HepG2 (cell line): ENCODE results near the gene NR2F6. TPM values are rescaled to one million over a fixed set of nuclear protein-coding genes. Genes with fewer than 3 reads are reported as not detected.

Source experiments
- ADNP ChIP-seq: sonication (generic); formaldehyde crosslinking; IDR thresholded peaks from 2 replicates; pipeline ENCODE4 v1.4.0; 2020; ENCODE audit warnings: missing genetic modification reagents
- CHD4 ChIP-seq: fragments of 200-600 bp; sonication (generic); IDR thresholded peaks from 2 replicates; pipeline ENCODE4 v1.7.0; 2017; ENCODE audit warnings: mild to moderate bottlenecking, low read length, borderline replicate concordance
- E2F1 ChIP-seq: sonication (generic); formaldehyde crosslinking; IDR thresholded peaks from 2 replicates; pipeline ENCODE4 v1.5.0; 2020; ENCODE audit warnings: missing genetic modification reagents
- FOXA1 ChIP-seq, 2 experiments: fragments of 450-650 bp in 1 of 2; sonication (generic) in 1 of 2; formaldehyde crosslinking in 1 of 2; IDR thresholded peaks; 2 replicates each; pipeline versions ENCODE4 v1.4.0 to v1.6.1; 2016 to 2020; ENCODE audit warnings: missing genetic modification reagents in 1 of 2
- FOXJ3 ChIP-seq: sonication (generic); formaldehyde crosslinking; IDR thresholded peaks from 2 replicates; pipeline ENCODE4 v1.4.0; 2020; ENCODE audit warnings: missing genetic modification reagents, mild to moderate bottlenecking, borderline replicate concordance
- GATAD2A ChIP-seq: IDR thresholded peaks from 2 replicates; pipeline ENCODE4 v1.6.1; 2016
- GLMP ChIP-seq: sonication (generic); formaldehyde crosslinking; IDR thresholded peaks from 2 replicates; pipeline ENCODE4 v1.9.0; 2021; ENCODE audit warnings: missing genetic modification reagents, mild to moderate bottlenecking, borderline replicate concordance
- GPBP1L1 ChIP-seq: sonication (generic); formaldehyde crosslinking; IDR thresholded peaks from 2 replicates; pipeline ENCODE4 v1.5.0; 2020; ENCODE audit warnings: mild to moderate bottlenecking, missing genetic modification reagents
- MTF2 ChIP-seq: sonication (generic); formaldehyde crosslinking; IDR thresholded peaks from 2 replicates; pipeline ENCODE4 v1.5.0; 2020; ENCODE audit warnings: missing genetic modification reagents, borderline replicate concordance
- MYC ChIP-seq: sonication (generic); formaldehyde crosslinking; IDR thresholded peaks from 2 replicates; pipeline ENCODE4 v1.9.0; 2021; ENCODE audit warnings: missing genetic modification reagents, borderline replicate concordance
- MZF1 ChIP-seq: sonication (generic); formaldehyde crosslinking; IDR thresholded peaks from 2 replicates; pipeline ENCODE4 v1.8.1; 2023; ENCODE audit warnings: mild to moderate bottlenecking, missing genetic modification reagents, borderline replicate concordance
- PLRG1 ChIP-seq: fragments of 450-650 bp; conservative IDR thresholded peaks from 2 replicates; pipeline ENCODE4 v1.6.1; 2016
- SOX13 ChIP-seq, 3 experiments: fragments of 450-650 bp in 1 of 3; sonication (generic) in 1 of 3; formaldehyde crosslinking in 1 of 3; IDR thresholded peaks in 2 of 3; conservative IDR thresholded peaks in 1 of 3; 2 replicates each; pipeline versions ENCODE4 v1.5.0 to v1.6.1; 2016 to 2020; ENCODE audit warnings: antibody characterized with exemption in 1 of 3, mild to moderate bottlenecking in 1 of 3, missing compliant biosample characterization in 1 of 3, missing genetic modification reagents in 1 of 3, moderate library complexity in 1 of 3
- TAF15 ChIP-seq: fragments of 200-400 bp; formaldehyde crosslinking; IDR thresholded peaks from one replicate; pipeline ENCODE4 v1.6.1; 2018; ENCODE audit warnings: mild to moderate bottlenecking, low read depth, low read length; ENCODE audit not compliant: poor library complexity, severe bottlenecking
- XBP1 ChIP-seq: sonication (generic); formaldehyde crosslinking; IDR thresholded peaks from 2 replicates; pipeline ENCODE4 v1.5.0; 2020; ENCODE audit warnings: missing genetic modification reagents
- ZFYVE20 ChIP-seq: sonication (generic); formaldehyde crosslinking; IDR thresholded peaks from 2 replicates; pipeline ENCODE4 v1.8.0; 2023; ENCODE audit warnings: low read depth, mild to moderate bottlenecking, moderate library complexity, missing genetic modification reagents, borderline replicate concordance
- ZNF101 ChIP-seq: sonication (generic); formaldehyde crosslinking; IDR thresholded peaks from 2 replicates; pipeline ENCODE4 v1.4.0; 2020; ENCODE audit warnings: mild to moderate bottlenecking, low read depth, missing genetic modification reagents, borderline replicate concordance
- ZNF121 ChIP-seq: sonication (generic); formaldehyde crosslinking; IDR thresholded peaks from 2 replicates; pipeline ENCODE4 v1.5.0; 2020; ENCODE audit warnings: mild to moderate bottlenecking, missing genetic modification reagents
- ZNF136 ChIP-seq: sonication (generic); formaldehyde crosslinking; IDR thresholded peaks from 2 replicates; pipeline ENCODE4 v1.8.1; 2022; ENCODE audit warnings: low read depth, mild to moderate bottlenecking, moderate library complexity, missing genetic modification reagents
- ZNF44 ChIP-seq: sonication (generic); formaldehyde crosslinking; IDR thresholded peaks from 2 replicates; pipeline ENCODE4 v1.5.1; 2020; ENCODE audit warnings: mild to moderate bottlenecking, missing genetic modification reagents
- ZNF543 ChIP-seq: sonication (generic); formaldehyde crosslinking; IDR thresholded peaks from 2 replicates; pipeline ENCODE4 v1.4.0; 2020; ENCODE audit warnings: mild to moderate bottlenecking, missing genetic modification reagents
- ZNF737 ChIP-seq: sonication (generic); formaldehyde crosslinking; IDR thresholded peaks from 2 replicates; pipeline ENCODE4 v1.5.0; 2020; ENCODE audit warnings: missing genetic modification reagents, mild to moderate bottlenecking, borderline replicate concordance
- ZNF761 ChIP-seq: sonication (generic); formaldehyde crosslinking; conservative IDR thresholded peaks from 2 replicates; pipeline ENCODE4 v1.4.0; 2020; ENCODE audit warnings: mild to moderate bottlenecking, missing genetic modification reagents
- ZNF878 ChIP-seq: sonication (generic); formaldehyde crosslinking; IDR thresholded peaks from 2 replicates; pipeline ENCODE4 v1.8.1; 2023; ENCODE audit warnings: mild to moderate bottlenecking, missing genetic modification reagents, moderate library complexity
- ZSCAN22 ChIP-seq: sonication (generic); formaldehyde crosslinking; IDR thresholded peaks from 2 replicates; pipeline ENCODE4 v1.4.0; 2020; ENCODE audit warnings: mild to moderate bottlenecking, missing genetic modification reagents
- ZSCAN25 ChIP-seq: sonication (generic); formaldehyde crosslinking; IDR thresholded peaks from 2 replicates; pipeline ENCODE4 v1.8.0; 2022; ENCODE audit warnings: mild to moderate bottlenecking, missing genetic modification reagents
- polyA plus RNA-seq, 8 experiments: library from polyadenylated mRNA; depleted of rRNA in 3 of 8; stranded (reverse) in 7 of 8; unstranded in 1 of 8; fragments of >200 nt; fragmentation: Illumina TruSeq in 4 of 8; extraction: Trizol in 4 of 8; gene quantifications; 2 replicates each; pipeline versions ENCODE4 v1.2.1 to v1.2.3, GENCODE V29; 2011 to 2016; ENCODE audit warnings: low read depth in 4 of 8, missing spikeins in 1 of 8, mixed read lengths in 1 of 8; ENCODE audit not compliant: insufficient read depth in 1 of 8
- total RNA-seq, 5 experiments: library from RNA; depleted of rRNA; stranded (reverse); fragments of >200 nt; fragmentation: Illumina TruSeq; extraction: Trizol; gene quantifications; 2 replicates each; pipeline ENCODE4 v1.2.3, GENCODE V29; 2016; ENCODE audit warnings: low read depth in 1 of 5

Gene NR2F6
- total and polyA plus RNA-seq, 2 of the 13 experiments (the other 11 are each of a cell fraction or from before 2014, with no cell fraction given), result 30.9 to 72.4 TPM

GRCh38 chr19:17215127-17215971, 30.4 kb downstream of the NR2F6 start, which contains the start of gene USE1 (continued):
- peak; percentile 75; the same call in 1 of the 2 replicates for TF ChIP-seq ZNF44
- peak; percentile 62 for TF ChIP-seq E2F1 (CRISPR knock-in tag)
- TF ChIP-seq MZF1 (CRISPR knock-in tag), result no peak
- TF ChIP-seq SOX13 (IDR thresholded peaks at IDR 0.05), result no peak
- no peak for TF ChIP-seq SOX13 (CRISPR knock-in tag; conservative IDR thresholded peaks at IDR 0.05 in 1 of 2, IDR thresholded peaks at IDR 0.05 in 1 of 2)
- peak; percentile 60; the same call in 1 of the 2 replicates for TF ChIP-seq ZSCAN25 (CRISPR knock-in tag)
- no peak for TF ChIP-seq ZNF737 (CRISPR knock-in tag)
- TF ChIP-seq ZNF878, result no peak
- no peak for TF ChIP-seq ZNF101 (CRISPR knock-in tag)
- TF ChIP-seq ZFYVE20 (CRISPR knock-in tag), result 0 out of 2 replicates have a peak, but pooled peaks have one; percentile 33
- peak; percentile 92 for TF ChIP-seq TAF15
- 0 out of 2 replicates have a peak, but pooled peaks have one; percentile 50 for TF ChIP-seq ZNF543 (CRISPR knock-in tag)
- no peak for TF ChIP-seq FOXJ3
- TF ChIP-seq CHD4, result no peak
- no peak for TF ChIP-seq MTF2 (CRISPR knock-in tag)
- no peak for TF ChIP-seq GLMP
- TF ChIP-seq MYC (CRISPR knock-in tag), result peak; percentile 92
- peak; percentile 59 for TF ChIP-seq GATAD2A (CRISPR knock-in tag)
- no peak for TF ChIP-seq FOXA1 (IDR thresholded peaks at IDR 0.05)
- TF ChIP-seq FOXA1 (CRISPR knock-in tag; IDR thresholded peaks at IDR 0.05), result peak; percentile 27; the same call in 1 of the 2 replicates
- TF ChIP-seq ZNF761 (CRISPR knock-in tag), result peak; percentile 29; the same call in 1 of the 2 replicates
- TF ChIP-seq PLRG1, result no peak
- TF ChIP-seq ZSCAN22, result no peak
- TF ChIP-seq ZNF121, result no peak
- TF ChIP-seq ADNP (CRISPR knock-in tag), result no peak
- TF ChIP-seq GPBP1L1 (CRISPR knock-in tag), result no peak
- TF ChIP-seq XBP1 (CRISPR knock-in tag), result no peak
- TF ChIP-seq ZNF136 (CRISPR knock-in tag), result no peak
